SK-N-SH (cell line): ENCODE measurements around the gene SMIM44.

Source experiments
- CTCF ChIP-seq: fragments of 200-600 bp; sonication (generic); IDR thresholded peaks from 2 replicates; pipeline ENCODE4 v1.6.1; 2017; ENCODE audit warnings: antibody characterized with exemption, mild to moderate bottlenecking, moderate library complexity
- EP300 ChIP-seq, 2 experiments: IDR thresholded peaks; 2 replicates each; pipeline versions ENCODE4 v1.4.0 to v1.6.1; 2012; ENCODE audit warnings: borderline replicate concordance in 1 of 2, low read depth in 1 of 2, low read length in 1 of 2
- EZH2phosphoT487 ChIP-seq: fragments of 200-600 bp; sonication (generic); IDR thresholded peaks from 2 replicates; pipeline ENCODE4 v1.6.1; 2017; ENCODE audit warnings: low read depth, mixed run types, mild to moderate bottlenecking, antibody characterized with exemption, moderate library complexity, borderline replicate concordance
- REST ChIP-seq: IDR thresholded peaks from 2 replicates; pipeline ENCODE4 v1.6.1; 2012; ENCODE audit warnings: mild to moderate bottlenecking, low read depth, low read length, moderate library complexity
- RFX5 ChIP-seq: IDR thresholded peaks from 2 replicates; pipeline ENCODE4 v1.6.1; 2012; ENCODE audit warnings: mild to moderate bottlenecking, improper control_type of control experiment, low read length
- RXRA ChIP-seq: IDR thresholded peaks from 2 replicates; pipeline ENCODE4 v1.4.0; 2012; ENCODE audit warnings: low read depth, mild to moderate bottlenecking, borderline replicate concordance

- no peak for TF ChIP-seq EP300 (IDR thresholded peaks at IDR 0.05; ENCODE audit: borderline replicate concordance in 1 of 2, low read depth in 1 of 2, low read length in 1 of 2)
- TF ChIP-seq CTCF = no peak
- no peak for TF ChIP-seq RFX5
- TF ChIP-seq RXRA = no peak
- TF ChIP-seq REST = no peak
- no peak for TF ChIP-seq EZH2phosphoT487
These were observed 10.8 kb upstream of the SMIM44 start for GRCh38 chr19:3494051-3494450.
